ENCODE results near the gene UBR4. TPM values are rescaled to one million over a fixed set of nuclear protein-coding genes. Genes with fewer than 3 reads are reported as not detected.

UBR4 gene
- total and polyA plus RNA-seq, 7 donors, result 89.9 to 185 (median 118) TPM

DNA sequence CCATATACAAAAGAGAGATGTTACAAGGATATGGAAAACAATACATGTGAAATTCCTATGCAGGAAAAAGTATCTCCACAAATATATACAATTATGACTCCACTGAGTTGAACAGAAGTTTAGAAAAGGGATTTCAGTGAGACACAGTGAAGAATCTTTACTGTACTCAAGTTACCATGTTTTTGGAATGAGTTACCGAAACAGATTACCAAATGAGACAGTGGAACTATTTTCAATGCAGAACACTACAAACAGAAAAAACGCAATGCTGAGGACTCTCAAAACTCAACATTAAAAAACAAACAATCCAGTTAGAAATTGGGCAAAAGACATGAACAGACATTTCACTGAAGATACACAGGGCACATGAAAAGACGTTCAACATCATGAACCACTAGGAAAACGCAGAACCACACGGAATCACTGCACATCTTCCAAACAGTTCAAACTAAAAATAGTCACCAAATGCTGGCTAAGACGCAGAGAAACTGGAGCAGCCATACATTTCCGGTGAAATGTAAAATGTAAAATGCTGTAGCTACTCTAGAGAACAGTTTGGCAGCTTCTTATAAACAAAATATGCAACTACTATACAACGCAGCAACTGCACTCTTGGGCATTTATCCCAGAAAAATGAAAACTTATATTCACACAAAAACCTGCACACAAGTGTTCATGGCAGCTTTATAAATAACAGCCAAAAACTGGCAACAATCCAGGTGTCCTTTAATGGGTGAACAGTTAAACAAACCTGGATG, 118.7 kb downstream of the UBR4 start:
- no peaks in the 10 kb centered on the region for H3K27me3 ChIP-seq (ENCODE audit: insufficient read depth in 3 of 3, low read length in 2 of 3)
- intact Hi-C loops (cut with DNase I), result loop anchor here in 1 of 2 donors (10.0 kb wide), 1 partner anchor 497 kb away; no protein-coding TSS in a partner anchor
- peaks cover 20 to 83% of the 10 kb centered on the region in 2 donors for H3K36me3 ChIP-seq (ENCODE audit: insufficient read depth in 1 of 2, low read depth in 1 of 2)
- peaks cover 55% of the 10 kb centered on the region for H3K4me1 ChIP-seq
- TF ChIP-seq, protein P1, sequence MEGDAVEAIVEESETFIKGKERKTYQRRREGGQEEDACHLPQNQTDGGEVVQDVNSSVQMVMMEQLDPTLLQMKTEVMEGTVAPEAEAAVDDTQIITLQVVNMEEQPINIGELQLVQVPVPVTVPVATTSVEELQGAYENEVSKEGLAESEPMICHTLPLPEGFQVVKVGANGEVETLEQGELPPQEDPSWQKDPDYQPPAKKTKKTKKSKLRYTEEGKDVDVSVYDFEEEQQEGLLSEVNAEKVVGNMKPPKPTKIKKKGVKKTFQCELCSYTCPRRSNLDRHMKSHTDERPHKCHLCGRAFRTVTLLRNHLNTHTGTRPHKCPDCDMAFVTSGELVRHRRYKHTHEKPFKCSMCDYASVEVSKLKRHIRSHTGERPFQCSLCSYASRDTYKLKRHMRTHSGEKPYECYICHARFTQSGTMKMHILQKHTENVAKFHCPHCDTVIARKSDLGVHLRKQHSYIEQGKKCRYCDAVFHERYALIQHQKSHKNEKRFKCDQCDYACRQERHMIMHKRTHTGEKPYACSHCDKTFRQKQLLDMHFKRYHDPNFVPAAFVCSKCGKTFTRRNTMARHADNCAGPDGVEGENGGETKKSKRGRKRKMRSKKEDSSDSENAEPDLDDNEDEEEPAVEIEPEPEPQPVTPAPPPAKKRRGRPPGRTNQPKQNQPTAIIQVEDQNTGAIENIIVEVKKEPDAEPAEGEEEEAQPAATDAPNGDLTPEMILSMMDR (IDR thresholded peaks at IDR 0.05), result no peak
- no peaks in the 10 kb centered on the region for H3K9me3 ChIP-seq
- DNase-seq, result no peak
- WGBS, 3 donors, result 15 to 22% (median 18%) methylated on average over 8 of the region's 8 CpGs
- H3K4me3 ChIP-seq, result no peak overlapping the region
- H3K27ac ChIP-seq, result peak overlapping the region; percentile 84
- no peak for ATAC-seq

DNA sequence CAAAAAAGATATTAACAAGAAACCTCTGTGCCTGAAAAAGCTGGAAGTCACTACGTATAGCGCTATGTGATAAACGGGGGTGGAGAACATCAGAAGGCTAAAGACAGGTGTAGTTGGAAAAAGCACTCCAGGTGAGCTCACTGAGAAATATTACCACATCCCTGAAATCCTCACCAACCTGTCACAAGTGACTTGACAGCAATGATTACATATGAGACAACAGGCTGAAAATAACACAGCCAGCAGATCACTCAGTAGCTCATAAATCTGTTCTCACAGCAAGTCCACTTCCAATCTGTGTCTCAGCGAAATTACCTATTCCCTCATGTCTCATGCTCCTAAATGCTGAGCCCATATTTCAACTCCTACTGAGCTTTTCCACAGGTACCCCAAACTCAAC, 120.5 kb downstream of the UBR4 start:
- DNase-seq, result no peak
- H3K4me3 ChIP-seq, result no peak overlapping the region
- H3K27ac ChIP-seq, result peak overlapping the region; percentile 84
- H3K9me3 ChIP-seq, result no peaks in the 10 kb centered on the region
- WGBS, 3 donors, result 44 to 50% (median 47%) methylated on average over 4 of the region's 4 CpGs
- TF ChIP-seq, protein P1 (IDR thresholded peaks at IDR 0.05), result no peak
- H3K36me3 ChIP-seq (ENCODE audit: insufficient read depth in 1 of 2, low read depth in 1 of 2), result peaks cover 17 to 82% of the 10 kb centered on the region in 2 donors
- peak; percentile 76 to 84 (median 81) for ATAC-seq
- intact Hi-C loops (cut with DNase I), result no loop called here
- H3K27me3 ChIP-seq (ENCODE audit: insufficient read depth in 3 of 3, low read length in 2 of 3), result no peaks in the 10 kb centered on the region
- H3K4me1 ChIP-seq, result peaks cover 62% of the 10 kb centered on the region

GRCh38 chr1:19088717-19089442, 121.2 kb downstream of the UBR4 start:
- WGBS, 3 donors, result 43 to 68% (median 49%) methylated on average over 12 of the region's 12 CpGs
- no peaks in the 10 kb centered on the region for H3K9me3 ChIP-seq
- DNase-seq (no peak), ATAC-seq (peak; percentile 7 to 53 (median 41))
- no peaks in the 10 kb centered on the region for H3K27me3 ChIP-seq (ENCODE audit: insufficient read depth in 3 of 3, low read length in 2 of 3)
- peak overlapping the region; percentile 84 for H3K27ac ChIP-seq
- no peak overlapping the region for H3K4me3 ChIP-seq
- intact Hi-C loops (cut with DNase I), result no loop called here
- H3K4me1 ChIP-seq, result peaks cover 62% of the 10 kb centered on the region
- H3K36me3 ChIP-seq (ENCODE audit: insufficient read depth in 1 of 2, low read depth in 1 of 2), result peaks cover 13 to 82% of the 10 kb centered on the region in 2 donors
- TF ChIP-seq, protein P1 (IDR thresholded peaks at IDR 0.05), result no peak

DNA sequence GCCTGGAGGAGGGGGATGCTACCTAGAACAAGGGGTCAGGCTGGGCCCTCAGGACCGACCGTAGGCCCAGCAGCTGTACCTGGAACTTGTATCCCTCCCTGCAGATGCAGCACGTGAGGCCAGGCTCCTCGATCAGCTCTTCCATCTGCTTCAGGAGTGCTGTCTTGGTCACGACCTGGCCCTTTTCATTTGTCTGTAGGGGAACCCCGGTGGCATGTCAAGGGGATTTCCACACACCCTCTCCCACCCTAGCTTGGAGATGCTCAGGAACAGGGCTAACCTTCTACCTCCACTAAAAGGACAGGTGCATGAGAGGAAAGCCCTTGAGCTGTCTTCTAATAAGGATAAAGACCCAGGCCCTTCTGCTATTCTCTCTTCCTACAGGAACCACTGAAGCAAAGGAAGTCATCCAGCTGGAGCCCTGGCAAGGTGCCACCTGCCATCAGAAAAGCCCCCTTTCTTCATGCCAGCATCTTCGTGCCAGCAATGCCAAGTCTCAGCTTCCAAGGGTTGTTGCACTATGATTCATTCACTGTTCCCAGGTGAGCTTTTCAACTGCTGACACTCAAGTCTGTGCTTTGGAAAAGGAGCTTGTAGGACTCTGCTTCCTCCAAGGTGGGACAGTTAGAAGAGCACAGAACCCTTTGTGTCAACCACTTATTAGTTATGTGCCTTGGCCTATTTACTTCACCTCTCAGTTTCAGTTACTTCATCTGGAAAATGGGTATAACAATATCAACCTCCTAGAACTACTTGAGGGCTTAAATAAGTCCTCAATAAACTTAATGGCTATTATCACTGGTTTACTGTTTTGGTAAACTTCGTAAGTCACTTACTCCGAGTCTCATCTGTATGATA, 122.1 kb downstream of the UBR4 start:
- peaks cover 9 to 82% of the 10 kb centered on the region in 2 donors for H3K36me3 ChIP-seq (ENCODE audit: insufficient read depth in 1 of 2, low read depth in 1 of 2)

More for the DNA sequence above, 122.1 kb downstream of the UBR4 start:
- DNase-seq (no peak), ATAC-seq (no peak)
- 73 to 85% (median 77%) methylated on average over 9 of the region's 9 CpGs for WGBS, 3 donors
- Histone ChIP-seq H3K9me3 (no peaks in the 10 kb centered on the region), H3K4me3 (no peak overlapping the region), H3K27ac (peak overlapping the region; percentile 84), H3K27me3 (ENCODE audit: insufficient read depth in 3 of 3, low read length in 2 of 3) (no peaks in the 10 kb centered on the region), H3K4me1 (peaks cover 62% of the 10 kb centered on the region)
- intact Hi-C loops (cut with DNase I), result no loop called here
- TF ChIP-seq, protein P1 (IDR thresholded peaks at IDR 0.05), result no peak

Data from psoas muscle (tissue), 8 donors.